Dedifferentiated amniotic fluid mesenchymal stem cell (primary cell): ENCODE results near the gene CRIP2.

Experiments
- DNase-seq: peaks from one replicate; pipeline ENCODE4 v3.0.0-alpha.2; 2016; ENCODE audit errors: extremely low spot score

Gene CRIP2

DNA sequence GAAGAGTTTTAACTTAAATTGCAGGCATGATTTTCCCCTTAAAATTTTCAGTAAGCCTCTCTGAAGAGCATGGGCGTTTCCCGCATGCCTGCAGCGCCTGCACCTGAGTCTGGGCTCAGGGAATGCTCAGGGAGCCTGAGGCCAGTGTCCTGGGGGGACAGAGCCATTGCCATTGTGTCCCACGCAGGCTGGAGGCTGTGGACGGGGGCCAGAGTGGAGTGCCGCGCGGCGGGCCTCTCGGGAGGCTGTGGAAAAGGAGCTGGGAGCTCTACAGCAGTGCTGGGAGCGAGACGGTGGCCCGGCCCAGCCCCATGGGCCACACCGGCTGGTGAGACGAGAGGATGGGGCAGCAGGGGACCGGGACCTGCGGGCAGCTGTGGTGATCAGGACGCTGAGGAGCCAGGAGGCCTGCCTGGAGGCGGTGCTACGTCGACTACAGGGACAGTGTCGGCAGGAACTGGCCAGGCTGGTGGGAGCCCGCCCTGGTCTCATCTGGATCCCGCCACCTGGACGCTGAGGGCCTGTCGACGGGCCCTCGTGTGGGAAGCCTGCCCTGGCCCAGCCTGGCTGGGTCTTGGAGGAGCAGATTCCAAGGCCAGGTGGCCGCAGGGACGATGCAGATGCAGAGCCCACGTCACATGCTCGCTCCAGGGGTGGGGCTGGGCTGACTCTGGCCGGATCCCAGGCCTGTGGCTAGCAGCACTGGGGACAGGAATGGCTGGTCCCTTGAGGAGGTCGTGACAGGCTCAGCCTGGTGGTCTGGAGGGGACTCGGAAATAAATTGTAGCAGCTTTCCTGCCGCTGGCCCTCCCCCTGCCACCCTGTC is 24.0 kb downstream of the CRIP2 start:
- DNase-seq: no peak

GRCh38 chr14:105499256-105500035 is 24.8 kb downstream of the CRIP2 start:
- DNase-seq: no peak

GRCh38 chr14:105500036-105500725 is 25.6 kb downstream of the CRIP2 start:
- no peak for DNase-seq

- DNase-seq: no peak
Observed at GRCh38 chr14:105500726-105501101, 26.1 kb downstream of the CRIP2 start.

GRCh38 chr14:105501504-105502291 is 27.1 kb downstream of the CRIP2 start:
- DNase-seq: no peak

- no peak for DNase-seq
Observed at GRCh38 chr14:105502446-105503295, 28.1 kb downstream of the CRIP2 start.

GRCh38 chr14:105503296-105503640 is 28.6 kb downstream of the CRIP2 start:
- DNase-seq: no peak

- no peak for DNase-seq
Observed at GRCh38 chr14:105503935-105504692, 29.5 kb downstream of the CRIP2 start.

DNA sequence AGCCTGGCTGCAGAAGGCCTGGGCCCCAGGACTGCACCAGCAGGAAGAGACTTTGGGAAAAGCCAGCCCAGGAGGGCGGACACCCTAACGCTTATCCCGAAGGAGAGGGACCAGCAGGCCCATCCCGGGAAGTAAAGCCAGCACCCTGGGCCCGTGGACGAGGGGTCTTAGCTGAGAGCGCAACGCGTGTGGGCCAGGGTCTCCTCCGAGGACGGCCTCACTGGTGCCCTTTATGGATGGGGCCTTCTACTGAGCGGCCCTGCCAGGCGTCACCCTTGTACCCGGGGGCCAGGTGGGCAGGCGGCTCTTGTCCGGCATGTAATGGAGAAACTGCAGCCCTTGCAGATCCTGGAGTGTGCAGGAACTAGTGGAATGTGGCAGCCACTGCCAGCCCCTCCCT is 30.5 kb downstream of the CRIP2 start:
- no peak for DNase-seq

- DNase-seq: no peak
Observed at GRCh38 chr14:105507247-105507646, 32.6 kb downstream of the CRIP2 start.

- no peak for DNase-seq
Observed at GRCh38 chr14:105508069-105508468, 33.4 kb downstream of the CRIP2 start.

DNA sequence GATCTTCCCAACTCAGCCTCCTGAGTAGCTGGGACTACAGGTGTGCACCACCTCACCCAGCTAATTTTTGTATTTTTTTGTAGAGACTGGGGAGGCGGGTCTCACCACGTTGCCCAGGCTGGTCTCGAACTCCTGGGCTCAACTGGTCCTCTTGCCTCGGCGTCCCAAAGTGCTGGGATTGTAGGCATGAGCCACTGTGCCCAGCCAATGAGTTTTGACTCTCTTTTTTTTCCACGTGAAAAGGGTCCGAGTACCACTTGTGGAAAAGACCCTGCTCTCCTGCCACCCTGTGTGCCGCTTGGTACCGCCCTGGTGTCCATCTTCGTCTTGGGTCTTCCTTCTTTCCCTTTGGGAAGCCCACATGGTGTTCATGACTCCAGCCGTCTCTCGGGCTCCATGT is 34.0 kb downstream of the CRIP2 start:
- DNase-seq: no peak

GRCh38 chr14:105517096-105517495 is 42.5 kb downstream of the CRIP2 start:
- no peak for DNase-seq

- DNase-seq: no peak
Observed at GRCh38 chr14:105519946-105520698, 45.5 kb downstream of the CRIP2 start.

- no peak for DNase-seq
Observed at GRCh38 chr14:105525326-105525725, 50.7 kb downstream of the CRIP2 start.

GRCh38 chr14:105525861-105526775 is 51.5 kb downstream of the CRIP2 start, which contains the start of gene TMEM121:
TMEM121 (plus strand) TSS chr14:105526583; CDS start chr14:105528835, 2,252 bp downstream.
- DNase-seq: no peak

DNA sequence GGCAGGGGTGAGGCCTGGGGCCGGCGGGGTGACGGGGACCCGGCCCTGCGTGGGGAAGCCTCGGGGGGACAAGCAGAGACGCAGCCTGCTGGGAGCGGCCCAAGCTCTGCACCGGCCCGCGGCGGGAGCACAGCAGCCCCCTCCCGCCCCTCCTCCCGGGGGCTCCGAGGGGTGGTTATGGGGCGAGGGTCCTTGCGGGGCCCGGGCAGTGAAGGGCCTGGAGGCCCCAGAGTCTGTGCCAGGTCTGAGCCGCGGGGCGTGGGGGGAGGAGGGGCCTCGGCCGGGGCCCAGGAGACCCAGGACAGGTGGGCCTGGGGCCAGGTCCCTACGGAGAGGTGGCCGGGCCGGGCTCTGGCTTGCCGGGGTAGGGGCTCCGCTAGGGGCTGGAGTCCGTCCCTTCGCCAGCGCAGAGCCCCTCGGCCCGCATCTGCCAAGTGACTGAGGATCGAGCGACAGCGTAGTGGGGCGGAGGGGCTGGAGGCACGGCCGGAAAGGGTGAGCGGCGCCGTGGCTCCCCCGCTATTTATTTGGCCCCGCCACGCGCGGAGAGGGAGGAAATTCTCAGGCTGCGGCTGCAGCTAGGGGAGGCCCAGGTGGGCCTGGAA is 52.3 kb downstream of the CRIP2 start:
- DNase-seq: no peak

- no peak for DNase-seq
Observed at GRCh38 chr14:105527381-105527825, 52.8 kb downstream of the CRIP2 start.
